MM.1S (cell line): ENCODE results near the gene RTN4.

Experiments
- DNase-seq: peaks from one replicate; pipeline ENCODE4 v3.0.0-alpha.2; 2015
- H2AFZ ChIP-seq: fragments of 300-600 bp; sonication (generic); 2 replicates; pipeline ENCODE4 v1.6.0; 2016; ENCODE audit warnings: antibody characterized with exemption, low read length
- H3F3A ChIP-seq: fragments of 300-600 bp; sonication (generic); 2 replicates; pipeline ENCODE4 v1.6.1; 2016; ENCODE audit warnings: mild to moderate bottlenecking, antibody characterized with exemption, low read length, moderate library complexity, mixed read lengths; ENCODE audit not compliant: insufficient read depth
- H3K27ac ChIP-seq: fragments of 300-600 bp; sonication (generic); 2 replicates; pipeline ENCODE4 v1.5.1; 2016; ENCODE audit warnings: mild to moderate bottlenecking, low read length
- H3K27me3 ChIP-seq: fragments of 300-600 bp; sonication (generic); replicated peaks from 2 replicates; pipeline ENCODE4 v1.6.0; 2016; ENCODE audit warnings: low read length; ENCODE audit not compliant: insufficient read depth
- H3K36me3 ChIP-seq: fragments of 300-600 bp; sonication (generic); replicated peaks from 2 replicates; pipeline ENCODE4 v1.6.1; 2016; ENCODE audit warnings: mild to moderate bottlenecking, low read length, mixed read lengths; ENCODE audit not compliant: insufficient read depth
- H3K4me1 ChIP-seq: fragments of 300-600 bp; sonication (generic); 2 replicates; pipeline ENCODE4 v1.6.1; 2016; ENCODE audit warnings: low read length, mixed read lengths
- H3K4me2 ChIP-seq: fragments of 300-600 bp; sonication (generic); 2 replicates; pipeline ENCODE4 v1.6.0; 2016; ENCODE audit warnings: low read depth, low read length
- H3K4me3 ChIP-seq: fragments of 300-600 bp; sonication (generic); 2 replicates; pipeline ENCODE4 v1.5.1; 2016; ENCODE audit warnings: low read length, mixed read lengths
- H3K79me2 ChIP-seq: fragments of 300-600 bp; sonication (generic); 2 replicates; pipeline ENCODE4 v1.6.1; 2016; ENCODE audit warnings: mixed run types, low read length, mixed read lengths
- H3K9ac ChIP-seq: fragments of 300-600 bp; sonication (generic); 2 replicates; pipeline ENCODE4 v1.6.1; 2016; ENCODE audit warnings: low read length, mixed read lengths
- H3K9me2 ChIP-seq: fragments of 300-600 bp; sonication (generic); replicated peaks from 2 replicates; pipeline ENCODE4 v1.6.1; 2016; ENCODE audit warnings: mild to moderate bottlenecking, low read length, mixed read lengths; ENCODE audit not compliant: insufficient read depth
- H3K9me3 ChIP-seq: fragments of 300-600 bp; sonication (generic); replicated peaks from 2 replicates; pipeline ENCODE4 v1.6.1; 2016; ENCODE audit warnings: mild to moderate bottlenecking, low read length, mixed read lengths; ENCODE audit not compliant: insufficient read depth
- H4K20me1 ChIP-seq: fragments of 300-600 bp; sonication (generic); 2 replicates; pipeline ENCODE4 v1.6.1; 2016; ENCODE audit warnings: mild to moderate bottlenecking, low read length, moderate library complexity, mixed read lengths; ENCODE audit not compliant: insufficient read depth
- CTCF ChIP-seq: fragments of 300-600 bp; sonication (generic); IDR thresholded peaks from 2 replicates; pipeline ENCODE4 v1.5.1; 2016; ENCODE audit warnings: antibody characterized with exemption, low read length, mixed read lengths
- EZH2 ChIP-seq: fragments of 300-600 bp; sonication (generic); optimal IDR thresholded peaks from 2 replicates; pipeline ENCODE3; 2017; ENCODE audit warnings: low read depth, mild to moderate bottlenecking, antibody characterized with exemption, low read length, mixed read lengths
- EZH2phosphoT487 ChIP-seq: fragments of 300-600 bp; sonication (generic); IDR thresholded peaks from 2 replicates; pipeline ENCODE4 v1.6.1; 2018; ENCODE audit warnings: antibody characterized with exemption, low read length

RTN4 gene

GRCh38 chr2:55088400-55088799 is 38.1 kb upstream of the RTN4 start:
- no peak overlapping the region for H3K27ac ChIP-seq
- no peaks in the 10 kb centered on the region for H3K79me2 ChIP-seq
- H3K4me3 ChIP-seq, result no peak overlapping the region
- no peak overlapping the region for H3K4me2 ChIP-seq
- H3K36me3 ChIP-seq, result no peaks in the 10 kb centered on the region
- peaks cover 4% of the 10 kb centered on the region; the same call in 1 of the 2 replicates for H3K4me1 ChIP-seq
- DNase-seq, result no peak
- TF ChIP-seq EZH2phosphoT487, result no peak
- no peak for TF ChIP-seq EZH2
- TF ChIP-seq CTCF, result no peak
- no peaks in the 10 kb centered on the region for H3F3A ChIP-seq
- H4K20me1 ChIP-seq, result no peaks in the 10 kb centered on the region
- no peaks in the 10 kb centered on the region for H3K9me3 ChIP-seq
- H3K9ac ChIP-seq, result no peak overlapping the region
- no peak overlapping the region for H2AFZ ChIP-seq
- H3K27me3 ChIP-seq, result no peaks in the 10 kb centered on the region
- H3K9me2 ChIP-seq, result no peaks in the 10 kb centered on the region

- Histone ChIP-seq H3K27ac (no peak overlapping the region), H3K9me3 (no peaks in the 10 kb centered on the region), H4K20me1 (no peaks in the 10 kb centered on the region), H3K27me3 (no peaks in the 10 kb centered on the region), H3K4me2 (no peak overlapping the region), H3K36me3 (no peaks in the 10 kb centered on the region), H2AFZ (no peak overlapping the region), H3F3A (no peaks in the 10 kb centered on the region), H3K79me2 (no peaks in the 10 kb centered on the region), H3K9me2 (no peaks in the 10 kb centered on the region), H3K9ac (no peak overlapping the region), H3K4me3 (no peak overlapping the region), H3K4me1 (peaks cover 4% of the 10 kb centered on the region; the same call in 1 of the 2 replicates)
- no peak for DNase-seq
- TF ChIP-seq EZH2 (no peak), EZH2phosphoT487 (no peak), CTCF (no peak)
Observed at GRCh38 chr2:55087936-55088335, 37.7 kb upstream of the RTN4 start.

- Histone ChIP-seq H3K4me2 (no peak overlapping the region), H3K36me3 (no peaks in the 10 kb centered on the region), H3K9me3 (no peaks in the 10 kb centered on the region), H3K9ac (no peak overlapping the region), H3K27me3 (no peaks in the 10 kb centered on the region), H3K79me2 (no peaks in the 10 kb centered on the region), H3K4me3 (no peak overlapping the region), H3K9me2 (no peaks in the 10 kb centered on the region), H3F3A (no peaks in the 10 kb centered on the region), H4K20me1 (no peaks in the 10 kb centered on the region), H2AFZ (no peak overlapping the region), H3K27ac (no peak overlapping the region), H3K4me1 (peaks cover 2% of the 10 kb centered on the region; the same call in 1 of the 2 replicates)
- DNase-seq, result no peak
- TF ChIP-seq EZH2phosphoT487, result no peak
- TF ChIP-seq CTCF, result no peak
- TF ChIP-seq EZH2, result no peak
Observed at GRCh38 chr2:55087501-55087900, 37.2 kb upstream of the RTN4 start.
